H1 (cell line): ENCODE data around the gene ZBTB49.

ENCODE experiments used
- CBX5 ChIP-seq: fragments of 300-800, 300-1000 bp; sonication (generic); IDR thresholded peaks from 2 replicates; pipeline ENCODE4 v1.7.1; 2016; ENCODE audit warnings: antibody characterized with exemption, low read length, low read depth
- CHD2 ChIP-seq: IDR thresholded peaks from 2 replicates; pipeline ENCODE4 v1.6.1; 2012; ENCODE audit warnings: low read length, improper control_type of control experiment
- CTBP2 ChIP-seq: IDR thresholded peaks from 2 replicates; pipeline ENCODE4 v1.7.0; 2011; ENCODE audit warnings: borderline replicate concordance, mild to moderate bottlenecking, moderate library complexity, mixed read lengths, low read length; ENCODE audit not compliant: insufficient read depth, insufficient read length
- CTCF ChIP-seq, 3 experiments: IDR thresholded peaks; 1 replicate in 2 of 3; 2 replicates in 1 of 3; pipeline versions ENCODE4 v1.5.1 to v1.6.1; 2011; ENCODE audit warnings: low read length in 3 of 3, mild to moderate bottlenecking in 3 of 3, inconsistent platforms in 2 of 3, low read depth in 1 of 3, moderate library complexity in 1 of 3; ENCODE audit not compliant: insufficient read depth in 1 of 3; ENCODE audit errors: control extremely low read depth in 1 of 3
- EP300 ChIP-seq, 2 experiments: IDR thresholded peaks; 1 replicate in 1 of 2; 2 replicates in 1 of 2; pipeline ENCODE4 v1.6.1; 2011 to 2012; ENCODE audit warnings: low read depth in 2 of 2, low read length in 2 of 2, mild to moderate bottlenecking in 2 of 2, borderline replicate concordance in 1 of 2, inconsistent platforms in 1 of 2, moderate library complexity in 1 of 2
- EZH2 ChIP-seq: fragments of 200-600 bp; sonication (generic); IDR thresholded peaks from 2 replicates; pipeline ENCODE4 v1.7.1; 2012; ENCODE audit warnings: low read depth, mild to moderate bottlenecking, moderate library complexity, low read length, inconsistent platforms; ENCODE audit not compliant: severe bottlenecking
- GTF2F1 ChIP-seq: IDR thresholded peaks from 2 replicates; pipeline ENCODE4 v1.6.1; 2012; ENCODE audit warnings: low read depth, low read length, improper control_type of control experiment, borderline replicate concordance
- MAFK ChIP-seq: IDR thresholded peaks from 2 replicates; pipeline ENCODE4 v1.6.1; 2012; ENCODE audit warnings: low read depth, mild to moderate bottlenecking, improper control_type of control experiment, low read length
- PHF8 ChIP-seq: fragments of 200-600 bp; sonication (generic); conservative IDR thresholded peaks from 2 replicates; pipeline ENCODE4 v1.7.1; 2012; ENCODE audit warnings: low read depth, mild to moderate bottlenecking, inconsistent platforms, low read length, moderate library complexity
- POLR2A ChIP-seq, 2 experiments: IDR thresholded peaks; 1 replicate in 1 of 2; 2 replicates in 1 of 2; pipeline ENCODE4 v1.6.1; 2011; ENCODE audit warnings: low read depth in 2 of 2, low read length in 2 of 2, mild to moderate bottlenecking in 2 of 2; ENCODE audit errors: control extremely low read depth in 1 of 2
- POLR2AphosphoS5 ChIP-seq: IDR thresholded peaks from 2 replicates; pipeline ENCODE4 v1.6.1; 2011; ENCODE audit warnings: low read depth, low read length
- SP1 ChIP-seq: IDR thresholded peaks from 2 replicates; pipeline ENCODE4 v1.6.1; 2011; ENCODE audit warnings: low read depth, low read length
- TF ChIP-seq, protein P1 (sequence below): IDR thresholded peaks from 2 replicates; pipeline ENCODE4 v1.6.1; 2011; ENCODE audit warnings: low read depth, mild to moderate bottlenecking, low read length; ENCODE audit not compliant: insufficient read depth
- TF ChIP-seq, protein P2 (sequence below): IDR thresholded peaks from 2 replicates; pipeline ENCODE4 v1.6.1; 2012; ENCODE audit warnings: inconsistent platforms

- TF ChIP-seq CTCF (IDR thresholded peaks at IDR 0.05; ENCODE audit: control extremely low read depth in 1 of 3, insufficient read depth in 1 of 3, low read depth in 1 of 3, low read length in 3 of 3) (no peak), EP300 (IDR thresholded peaks at IDR 0.05; ENCODE audit: borderline replicate concordance in 1 of 2, low read depth in 2 of 2, low read length in 2 of 2) (no peak), SP1 (no peak), EZH2 (no peak), POLR2A (IDR thresholded peaks at IDR 0.05; ENCODE audit: control extremely low read depth in 1 of 2, low read depth in 2 of 2, low read length in 2 of 2) (no peak), POLR2AphosphoS5 (no peak), CTBP2 (no peak), MAFK (no peak), GTF2F1 (no peak), PHF8 (no peak), CBX5 (no peak), CHD2 (no peak)
- TF ChIP-seq, protein P1, sequence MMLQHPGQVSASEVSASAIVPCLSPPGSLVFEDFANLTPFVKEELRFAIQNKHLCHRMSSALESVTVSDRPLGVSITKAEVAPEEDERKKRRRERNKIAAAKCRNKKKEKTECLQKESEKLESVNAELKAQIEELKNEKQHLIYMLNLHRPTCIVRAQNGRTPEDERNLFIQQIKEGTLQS, result no peak
- TF ChIP-seq, protein P2, sequence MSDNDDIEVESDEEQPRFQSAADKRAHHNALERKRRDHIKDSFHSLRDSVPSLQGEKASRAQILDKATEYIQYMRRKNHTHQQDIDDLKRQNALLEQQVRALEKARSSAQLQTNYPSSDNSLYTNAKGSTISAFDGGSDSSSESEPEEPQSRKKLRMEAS, result no peak
Measured at GRCh38 chr4:4338210-4339001, 48.4 kb downstream of the ZBTB49 start.
